Large intestine (tissue), 3 donors: ENCODE data around the gene CSTPP1. TPM values are rescaled to one million over a fixed set of nuclear protein-coding genes. Genes with fewer than 3 reads are reported as not detected.

Experiments
- DNase-seq, 2 donors: peaks; one replicate each; pipeline versions ENCODE4 v3.0.0 to v3.0.0-alpha.2; 2013
- H3K27ac ChIP-seq: one replicate; pipeline ENCODE4 v1.5.1; 2013; ENCODE audit warnings: low read length
- H3K27me3 ChIP-seq: 2 replicates; pipeline ENCODE4 v1.6.1; 2013; ENCODE audit warnings: low read length; ENCODE audit not compliant: control insufficient read depth, insufficient read depth
- H3K36me3 ChIP-seq: 2 replicates; pipeline ENCODE4 v1.6.1; 2013; ENCODE audit warnings: low read length; ENCODE audit not compliant: control insufficient read depth, insufficient read depth
- H3K4me1 ChIP-seq: one replicate; pipeline ENCODE4 v1.6.1; 2013; ENCODE audit warnings: low read length; ENCODE audit not compliant: control insufficient read depth, insufficient read depth
- H3K4me3 ChIP-seq: one replicate; pipeline ENCODE4 v1.5.1; 2013; ENCODE audit warnings: low read length
- H3K9me3 ChIP-seq: one replicate; pipeline ENCODE4 v1.6.1; 2013; ENCODE audit warnings: mild to moderate bottlenecking, low read depth, low read length, moderate library complexity; ENCODE audit not compliant: control insufficient read depth
- WGBS: methylation state at CpG from one replicate; pipeline ENCODE4 v1.1.5; 2013; ENCODE audit warnings: low lambda C conversion rate; ENCODE audit not compliant: insufficient coverage; 5-methylcytosine and 5-hydroxymethylcytosine counted together
- polyA plus RNA-seq: library from polyadenylated mRNA; unstranded; fragments of 120-200 nt; gene quantifications from one replicate; pipeline ENCODE4 v1.2.1, GENCODE V29; 2013

CSTPP1 gene
- polyA plus RNA-seq, 1 donor: 32.9 TPM

GRCh38 chr11:47123094-47123493 is 186.5 kb downstream of the CSTPP1 start:
- Histone ChIP-seq H3K4me1 (no peaks in the 10 kb centered on the region), H3K27me3 (no peaks in the 10 kb centered on the region), H3K4me3 (no peak overlapping the region), H3K36me3 (no peaks in the 10 kb centered on the region), H3K9me3 (peaks cover 4% of the 10 kb centered on the region), H3K27ac (no peak overlapping the region)
- no peak for DNase-seq
- whole genome bisulfite sequencing: no CpG with 5 or more reads among the region's 2 CpGs

GRCh38 chr11:47124675-47125074 is 188.1 kb downstream of the CSTPP1 start:
- Histone ChIP-seq H3K4me1 (no peaks in the 10 kb centered on the region), H3K36me3 (no peaks in the 10 kb centered on the region), H3K27me3 (no peaks in the 10 kb centered on the region), H3K27ac (no peak overlapping the region), H3K9me3 (no peaks in the 10 kb centered on the region), H3K4me3 (no peak overlapping the region)
- WGBS: 67% methylated on average over 1 of the region's 1 CpG
- DNase-seq: no peak

GRCh38 chr11:47125083-47125482 is 188.5 kb downstream of the CSTPP1 start:
- no peak for DNase-seq

GRCh38 chr11:47127213-47127612 is 190.7 kb downstream of the CSTPP1 start:
- no peaks in the 10 kb centered on the region for H3K9me3 ChIP-seq
- no peak overlapping the region for H3K4me3 ChIP-seq
- H3K27ac ChIP-seq: no peak overlapping the region
- no CpG with 5 or more reads among the region's 2 CpGs for WGBS
- no peaks in the 10 kb centered on the region for H3K36me3 ChIP-seq
- no peaks in the 10 kb centered on the region for H3K27me3 ChIP-seq
- H3K4me1 ChIP-seq: no peaks in the 10 kb centered on the region
- DNase-seq: no peak

More at GRCh38 chr11:47125083-47125482, 188.5 kb downstream of the CSTPP1 start:
- 87% methylated on average over 3 of the region's 7 CpGs for WGBS
- Histone ChIP-seq H3K27ac (no peak overlapping the region), H3K36me3 (no peaks in the 10 kb centered on the region), H3K4me1 (no peaks in the 10 kb centered on the region), H3K4me3 (no peak overlapping the region), H3K9me3 (no peaks in the 10 kb centered on the region), H3K27me3 (no peaks in the 10 kb centered on the region)

- Histone ChIP-seq H3K27ac (no peak overlapping the region), H3K4me1 (no peaks in the 10 kb centered on the region), H3K9me3 (no peaks in the 10 kb centered on the region), H3K27me3 (no peaks in the 10 kb centered on the region), H3K4me3 (no peak overlapping the region), H3K36me3 (no peaks in the 10 kb centered on the region)
- DNase-seq: no peak
- no CpG with 5 or more reads among the region's 3 CpGs for WGBS
Measured at GRCh38 chr11:47130543-47130942, 194.0 kb downstream of the CSTPP1 start.

GRCh38 chr11:47131136-47131535 is 194.6 kb downstream of the CSTPP1 start:
- Histone ChIP-seq H3K27me3 (no peaks in the 10 kb centered on the region), H3K27ac (no peak overlapping the region), H3K4me1 (no peaks in the 10 kb centered on the region), H3K4me3 (no peak overlapping the region), H3K9me3 (no peaks in the 10 kb centered on the region), H3K36me3 (no peaks in the 10 kb centered on the region)
- WGBS: no CpG with 5 or more reads among the region's 2 CpGs
- DNase-seq: no peak

- Histone ChIP-seq H3K4me3 (no peak overlapping the region), H3K4me1 (no peaks in the 10 kb centered on the region), H3K9me3 (no peaks in the 10 kb centered on the region), H3K36me3 (peaks cover 2% of the 10 kb centered on the region), H3K27ac (no peak overlapping the region), H3K27me3 (no peaks in the 10 kb centered on the region)
- no peak for DNase-seq
Measured at GRCh38 chr11:47132490-47132889, 195.9 kb downstream of the CSTPP1 start.

- Histone ChIP-seq H3K36me3 (peaks cover 4% of the 10 kb centered on the region), H3K4me3 (no peak overlapping the region), H3K27ac (no peak overlapping the region), H3K4me1 (no peaks in the 10 kb centered on the region), H3K27me3 (no peaks in the 10 kb centered on the region), H3K9me3 (no peaks in the 10 kb centered on the region)
- no CpG with 5 or more reads among the region's 1 CpG for WGBS
- no peak for DNase-seq
Measured at GRCh38 chr11:47132981-47133380, 196.4 kb downstream of the CSTPP1 start.

GRCh38 chr11:47136327-47136726 is 199.8 kb downstream of the CSTPP1 start:
- H3K36me3 ChIP-seq: peaks cover 17% of the 10 kb centered on the region

GRCh38 chr11:47136921-47137320 is 200.4 kb downstream of the CSTPP1 start:
- WGBS: no CpG with 5 or more reads among the region's 3 CpGs
- no peak for DNase-seq
- Histone ChIP-seq H3K4me1 (no peaks in the 10 kb centered on the region), H3K9me3 (no peaks in the 10 kb centered on the region), H3K4me3 (no peak overlapping the region), H3K36me3 (peaks cover 17% of the 10 kb centered on the region), H3K27ac (no peak overlapping the region), H3K27me3 (no peaks in the 10 kb centered on the region)

More at GRCh38 chr11:47136327-47136726, 199.8 kb downstream of the CSTPP1 start:
- WGBS: 100% methylated on average over 1 of the region's 3 CpGs
- H3K27ac ChIP-seq: no peak overlapping the region
- no peaks in the 10 kb centered on the region for H3K9me3 ChIP-seq
- H3K4me1 ChIP-seq: no peaks in the 10 kb centered on the region
- no peaks in the 10 kb centered on the region for H3K27me3 ChIP-seq
- no peak overlapping the region for H3K4me3 ChIP-seq
- no peak for DNase-seq

GRCh38 chr11:47137476-47137875 is 200.9 kb downstream of the CSTPP1 start:
- Histone ChIP-seq H3K27me3 (no peaks in the 10 kb centered on the region), H3K9me3 (no peaks in the 10 kb centered on the region), H3K4me3 (no peak overlapping the region), H3K4me1 (no peaks in the 10 kb centered on the region), H3K36me3 (peaks cover 17% of the 10 kb centered on the region), H3K27ac (no peak overlapping the region)
- DNase-seq: no peak
- WGBS: no CpG with 5 or more reads among the region's 2 CpGs
